Fibroblast of lung (primary cell): ENCODE results near the gene ZNF385D.

Experiments used
- CTCF ChIP-seq, 2 donors: IDR thresholded peaks in 1 of 2; conservative IDR thresholded peaks in 1 of 2; 1 replicate in 1 of 2; 2 replicates in 1 of 2; pipeline ENCODE4 v1.5.1; 2011 to 2012; ENCODE audit warnings: low read length in 2 of 2, control low read depth in 1 of 2, inconsistent platforms in 1 of 2, low read depth in 1 of 2, mild to moderate bottlenecking in 1 of 2
- EZH2 ChIP-seq: IDR thresholded peaks from 2 replicates; pipeline ENCODE4 v1.5.1; 2012; ENCODE audit warnings: low read length, control low read depth, mild to moderate bottlenecking; ENCODE audit errors: missing control alignments

DNA sequence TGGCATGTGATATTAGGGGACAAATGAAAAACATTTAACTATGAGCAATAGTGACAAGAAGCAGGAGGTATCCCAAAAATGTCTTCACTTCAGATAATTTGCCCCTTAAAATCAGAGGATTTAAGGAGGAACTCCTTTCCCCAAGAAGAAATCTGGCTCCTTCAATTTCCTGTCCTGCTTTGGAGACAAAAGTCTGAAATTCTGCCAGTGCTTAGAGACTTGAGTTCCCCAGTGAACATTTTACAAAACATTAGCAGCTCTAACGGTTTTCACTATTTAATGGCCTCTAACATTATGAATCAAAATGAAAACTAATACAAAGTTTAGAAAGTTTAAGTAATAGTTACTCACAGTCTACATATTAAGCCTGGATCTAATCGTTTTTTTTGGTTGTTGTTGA lies 40.3 kb upstream of the ZNF385D start:
- no peak for TF ChIP-seq CTCF (conservative IDR thresholded peaks at IDR 0.05 in 1 of 2, IDR thresholded peaks at IDR 0.05 in 1 of 2; ENCODE audit: low read depth in 1 of 2, low read length in 2 of 2)
- no peak for TF ChIP-seq EZH2
